Measurements from ENCODE around the gene SH3PXD2B.
"Not testable (repeated sequence)": the region's sequence is repeated elsewhere in the genome, so short reads cannot be mapped to it uniquely, and the experiment has no call there.

The SH3PXD2B gene

GRCh38 chr5:172350212-172351181, 103.8 kb downstream of the SH3PXD2B start:
- no peak overlapping the region for H3K4me3 ChIP-seq
- H3K4me2 ChIP-seq = no peak overlapping the region
- no peak overlapping the region for H3K27ac ChIP-seq
- peaks cover 33% of the 10 kb centered on the region for H3K4me1 ChIP-seq
- H4K20me1 ChIP-seq = no peaks in the 10 kb centered on the region
- no peak overlapping the region for H3K9ac ChIP-seq
- no peaks in the 10 kb centered on the region for H3K9me3 ChIP-seq
- H3K27me3 ChIP-seq = no peaks in the 10 kb centered on the region
- no peak for TF ChIP-seq Cebpa-rat (IDR thresholded peaks at IDR 0.05)
- H3K36me3 ChIP-seq = peaks cover 24% of the 10 kb centered on the region; the same call in 1 of the 2 replicates

GRCh38 chr5:172348733-172349132, 105.6 kb downstream of the SH3PXD2B start:
- not testable (repeated sequence) for H4K20me1 ChIP-seq, H3K27ac ChIP-seq, H3K9me3 ChIP-seq, H3K4me3 ChIP-seq, H3K27me3 ChIP-seq, H3K9ac ChIP-seq, H3K4me2 ChIP-seq
- peaks cover 19% of the 10 kb centered on the region; the same call in 1 of the 2 replicates for H3K36me3 ChIP-seq
- peaks cover 16% of the 10 kb centered on the region for H3K4me1 ChIP-seq

GRCh38 chr5:172348084-172348483, 106.2 kb downstream of the SH3PXD2B start:
- Histone ChIP-seq H3K4me1 (peaks cover 14% of the 10 kb centered on the region), H4K20me1 (no peaks in the 10 kb centered on the region), H3K4me3 (no peak overlapping the region), H3K9me3 (no peaks in the 10 kb centered on the region), H3K27me3 (no peaks in the 10 kb centered on the region), H3K27ac (no peak overlapping the region), H3K4me2 (no peak overlapping the region; the same call in 1 of the 2 replicates), H3K9ac (no peak overlapping the region), H3K36me3 (peaks cover 13% of the 10 kb centered on the region; the same call in 1 of the 2 replicates)
- TF ChIP-seq Cebpa-rat (IDR thresholded peaks at IDR 0.05) = no peak

DNA sequence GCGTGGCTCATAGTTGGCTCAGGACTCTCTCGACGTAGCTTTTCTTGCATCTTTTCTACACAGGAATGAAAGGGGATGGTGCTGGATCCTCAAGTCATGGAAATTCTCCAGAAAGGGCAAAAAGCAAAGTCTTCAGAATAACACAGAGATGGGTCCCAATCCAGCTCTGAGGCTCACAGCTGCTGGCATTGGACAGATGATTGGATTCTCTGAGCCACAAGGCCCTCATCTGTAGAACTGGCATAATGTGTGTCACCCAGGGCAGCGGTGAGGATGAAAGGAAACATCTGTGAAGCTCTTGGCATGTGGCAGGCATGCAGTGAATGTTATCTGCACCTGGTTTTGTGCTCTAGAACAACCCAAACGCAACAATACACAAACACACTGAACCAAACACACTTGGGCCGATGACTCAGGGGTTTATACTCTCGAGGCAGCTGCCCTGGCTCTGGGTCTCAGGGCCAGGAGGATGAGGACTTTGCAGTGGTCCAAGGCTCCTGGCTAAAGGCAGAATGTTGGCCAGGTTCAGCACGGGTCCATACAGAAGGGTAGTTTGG, 106.8 kb downstream of the SH3PXD2B start:
- Histone ChIP-seq H3K36me3 (peaks cover 8% of the 10 kb centered on the region; the same call in 1 of the 2 replicates), H3K9ac (0 out of 2 replicates have a peak overlapping the region, but pooled peaks have one; percentile 9), H3K9me3 (no peaks in the 10 kb centered on the region), H3K4me3 (no peak overlapping the region), H3K27ac (no peak overlapping the region), H3K4me2 (no peak overlapping the region; the same call in 1 of the 2 replicates), H3K27me3 (no peaks in the 10 kb centered on the region), H3K4me1 (peaks cover 14% of the 10 kb centered on the region), H4K20me1 (no peaks in the 10 kb centered on the region)
- TF ChIP-seq Cebpa-rat (IDR thresholded peaks at IDR 0.05) = no peak

- Histone ChIP-seq H3K4me3 (no peak overlapping the region), H3K4me1 (peaks cover 14% of the 10 kb centered on the region), H3K27me3 (no peaks in the 10 kb centered on the region), H3K27ac (no peak overlapping the region), H3K9me3 (no peaks in the 10 kb centered on the region), H3K36me3 (peaks cover 8% of the 10 kb centered on the region; the same call in 1 of the 2 replicates), H3K4me2 (no peak overlapping the region), H3K9ac (no peak overlapping the region), H4K20me1 (no peaks in the 10 kb centered on the region)
- no peak for TF ChIP-seq Cebpa-rat (IDR thresholded peaks at IDR 0.05)
Measured at GRCh38 chr5:172345881-172346280, 108.4 kb downstream of the SH3PXD2B start.

DNA sequence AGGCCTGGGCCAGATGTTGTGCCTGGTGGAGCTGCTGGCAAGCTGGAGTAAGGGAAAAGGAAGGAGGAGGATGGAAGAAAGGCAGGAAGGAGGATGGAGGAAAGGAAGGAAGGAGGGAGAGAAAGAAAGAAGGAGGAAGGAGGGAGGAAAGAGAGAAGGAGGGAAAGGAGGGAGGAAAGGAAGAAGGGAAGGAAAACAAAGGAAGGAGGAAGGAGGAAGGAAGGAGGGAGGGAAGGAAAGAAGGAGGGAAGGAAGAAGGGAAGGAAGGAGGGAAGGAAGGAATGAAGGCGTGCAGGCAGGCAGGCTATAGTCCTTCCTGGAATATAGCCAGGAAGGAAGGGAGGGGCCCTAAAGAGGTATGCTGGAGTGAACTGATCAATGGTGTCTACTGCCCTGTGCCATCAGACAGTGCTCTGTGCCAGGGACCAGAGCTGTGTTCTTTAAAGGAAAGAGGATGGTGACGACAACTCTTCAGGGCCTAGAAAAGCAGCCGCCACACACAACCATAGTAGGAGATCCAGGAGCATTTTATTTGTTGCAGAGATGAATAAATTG, 109.4 kb downstream of the SH3PXD2B start:
- Histone ChIP-seq H3K9me3 (no peaks in the 10 kb centered on the region), H3K27ac (no peak overlapping the region), H3K4me2 (no peak overlapping the region), H3K36me3 (no peaks in the 10 kb centered on the region; the same call in 1 of the 2 replicates), H3K9ac (no peak overlapping the region), H3K27me3 (no peaks in the 10 kb centered on the region), H3K4me3 (no peak overlapping the region), H3K4me1 (peaks cover 14% of the 10 kb centered on the region), H4K20me1 (no peaks in the 10 kb centered on the region)
- TF ChIP-seq Cebpa-rat (IDR thresholded peaks at IDR 0.05) = no peak

GRCh38 chr5:172343741-172344140, 110.6 kb downstream of the SH3PXD2B start:
- Histone ChIP-seq H3K9me3 (no peaks in the 10 kb centered on the region), H3K9ac (no peak overlapping the region), H3K4me3 (no peak overlapping the region), H3K4me1 (peaks cover 26% of the 10 kb centered on the region), H3K27ac (no peak overlapping the region), H3K36me3 (no peaks in the 10 kb centered on the region), H3K27me3 (no peaks in the 10 kb centered on the region), H3K4me2 (no peak overlapping the region), H4K20me1 (no peaks in the 10 kb centered on the region)
- TF ChIP-seq Cebpa-rat (IDR thresholded peaks at IDR 0.05) = no peak

- H3K36me3 ChIP-seq = no peaks in the 10 kb centered on the region
- no peak overlapping the region for H3K4me3 ChIP-seq
- no peak overlapping the region for H3K27ac ChIP-seq
- H3K4me1 ChIP-seq = peaks cover 31% of the 10 kb centered on the region
- no peaks in the 10 kb centered on the region for H3K9me3 ChIP-seq
- H3K4me2 ChIP-seq = no peak overlapping the region
- H4K20me1 ChIP-seq = 0 out of 2 replicates have a peak, but pooled peaks cover 3% of the 10 kb centered on the region
- H3K27me3 ChIP-seq = no peaks in the 10 kb centered on the region
- no peak overlapping the region for H3K9ac ChIP-seq
- no peak for TF ChIP-seq Cebpa-rat (IDR thresholded peaks at IDR 0.05)
Measured at GRCh38 chr5:172342918-172343317, 111.4 kb downstream of the SH3PXD2B start.

DNA sequence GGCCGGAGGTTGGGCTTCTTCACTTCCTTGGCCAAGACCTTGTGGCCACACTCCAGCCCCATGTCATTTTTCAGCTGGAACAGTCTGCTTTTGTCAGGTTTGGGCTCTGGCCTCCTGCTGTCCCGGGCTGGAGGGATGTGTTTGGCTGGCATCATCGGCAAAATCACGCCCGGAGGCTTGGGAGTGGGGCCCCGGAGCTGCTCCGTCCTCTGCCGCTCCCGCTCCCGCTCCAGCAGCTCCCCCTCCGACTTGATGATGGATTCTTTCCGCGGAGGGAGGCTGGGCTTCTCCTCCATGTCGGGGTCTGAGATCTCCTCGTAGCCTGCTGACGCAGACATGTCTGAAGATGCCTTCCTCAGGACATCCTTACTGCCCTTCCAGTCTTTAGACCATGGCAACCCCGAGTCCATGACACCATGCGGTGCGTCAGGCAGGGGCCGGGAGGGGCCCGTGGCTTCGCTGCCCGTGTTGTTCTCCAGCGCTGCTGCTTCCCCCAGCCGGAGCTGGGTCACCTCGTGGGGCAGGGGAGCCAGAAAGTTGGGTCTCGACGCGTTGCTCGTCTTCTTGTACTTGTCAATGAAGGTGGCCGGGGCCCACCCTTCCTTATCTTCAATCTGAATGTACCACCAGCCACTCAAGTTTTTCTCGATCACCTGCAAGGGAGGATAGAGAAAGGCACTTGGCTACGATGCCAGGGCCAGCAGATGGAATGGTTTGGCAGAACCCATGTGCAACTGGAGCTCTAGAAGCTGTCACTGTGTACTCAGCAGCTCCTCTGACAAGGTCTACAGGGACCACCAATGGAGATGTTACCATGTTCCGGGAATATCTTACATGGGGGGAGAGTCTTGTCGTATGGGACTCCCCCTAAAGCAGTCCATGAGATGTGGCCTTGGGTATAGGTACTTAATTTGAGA, 114.8 kb downstream of the SH3PXD2B start:
- Histone ChIP-seq H3K4me2 (peak overlapping the region; percentile 86), H3K27ac (peak overlapping the region; percentile 24; the same call in 1 of the 2 replicates), H4K20me1 (peaks cover 14% of the 10 kb centered on the region; the same call in 1 of the 2 replicates), H3K9me3 (no peaks in the 10 kb centered on the region), H3K9ac (peak overlapping the region; percentile 35; the same call in 1 of the 2 replicates), H3K27me3 (no peaks in the 10 kb centered on the region), H3K4me3 (no peak overlapping the region), H3K4me1 (peaks cover 47% of the 10 kb centered on the region), H3K36me3 (no peaks in the 10 kb centered on the region)
- no peak for TF ChIP-seq Cebpa-rat (IDR thresholded peaks at IDR 0.05)
